ENCODE data around the gene USP4. TPM values are rescaled to one million over a fixed set of nuclear protein-coding genes. Genes with fewer than 3 reads are reported as not detected.
A peak's percentile ranks its signal among the peaks of the same experiment; 100 is the strongest.

USP4 gene
- total RNA-seq, 2 donors from 2014 or later, result 49.0 to 54.6 TPM

DNA sequence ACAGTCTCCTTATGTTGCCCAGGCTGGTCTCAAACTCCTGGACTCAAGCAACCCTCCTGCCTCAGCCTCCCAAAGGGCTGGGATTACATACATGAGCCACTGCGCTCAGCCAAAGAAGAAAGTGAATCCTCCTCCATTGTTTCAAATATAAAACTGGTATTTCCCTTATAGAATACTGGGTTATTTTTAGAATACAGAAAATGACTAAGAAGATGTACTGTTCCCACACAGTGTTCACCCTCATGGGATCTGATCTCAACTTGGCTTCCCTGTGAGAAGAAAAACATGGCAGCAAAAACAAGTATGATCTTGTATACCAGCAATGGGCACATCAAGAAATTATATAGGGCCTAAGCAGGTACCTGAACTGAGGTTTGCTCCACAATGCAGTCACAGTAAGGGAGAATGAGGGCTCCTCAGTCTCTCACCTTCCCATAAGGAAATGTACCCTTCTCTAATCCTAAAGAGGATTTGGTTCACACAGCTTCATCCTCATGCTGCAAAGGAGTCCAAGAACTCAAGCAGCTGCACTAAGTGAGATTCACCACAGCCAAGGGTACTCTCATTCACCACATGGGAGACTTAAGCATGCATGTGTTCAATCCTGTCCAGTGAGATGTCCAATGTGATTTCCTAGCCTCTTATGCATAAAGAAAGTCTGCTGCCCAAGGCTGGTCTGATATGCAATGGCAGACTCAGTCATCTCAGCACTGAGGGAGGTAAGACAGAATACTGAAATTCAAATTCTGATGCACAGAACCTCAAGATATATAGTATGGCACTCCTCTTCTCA lies 25.8 kb downstream of the USP4 start:
- intact Hi-C loops (cut with DNase I), result no loop called here
- no peak for DNase-seq (ENCODE audit: low spot score)

DNA sequence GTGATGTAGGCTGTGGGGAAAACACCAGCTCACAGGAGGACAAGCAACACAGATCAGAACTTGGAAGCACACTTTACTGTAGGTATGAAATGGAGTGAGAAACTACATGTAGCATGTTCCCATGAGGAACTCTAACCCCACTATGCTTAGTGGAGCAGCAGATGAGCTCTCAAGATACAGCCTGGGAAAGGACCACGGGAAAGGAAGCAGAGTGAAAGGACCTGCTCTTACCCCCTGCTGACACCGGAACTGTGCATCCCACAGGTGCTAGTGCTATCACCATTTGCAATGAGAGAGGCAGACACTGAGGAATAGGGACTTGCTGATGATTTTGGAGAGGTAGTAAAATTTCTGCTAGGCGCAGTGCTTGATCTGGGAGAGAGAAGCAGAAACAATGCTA lies 28.6 kb downstream of the USP4 start:
- intact Hi-C loops (cut with DNase I), result no loop called here

DNA sequence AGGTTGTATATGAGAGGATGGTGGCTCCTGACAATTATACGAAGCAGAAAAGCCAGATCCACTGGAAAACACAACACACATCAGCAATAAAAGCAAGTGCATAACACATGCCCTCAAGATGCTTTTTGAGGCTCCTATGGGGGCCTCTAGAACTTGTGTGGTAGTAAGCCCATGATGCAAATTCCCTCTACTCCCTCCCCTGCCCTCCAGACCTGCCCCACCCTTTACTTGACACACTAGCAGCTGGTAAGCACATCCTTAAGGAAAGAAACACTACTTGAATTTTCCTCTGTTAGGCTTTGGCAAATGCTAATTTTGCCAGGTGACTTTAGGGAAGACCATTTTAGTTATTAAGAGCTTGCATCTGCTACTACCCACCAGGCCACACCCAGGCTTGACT lies 29.2 kb downstream of the USP4 start:
- intact Hi-C loops (cut with DNase I), result no loop called here
- no peak for DNase-seq (ENCODE audit: low spot score)

More for the DNA sequence above, 28.6 kb downstream of the USP4 start:
- no peak for DNase-seq (ENCODE audit: low spot score)

DNA sequence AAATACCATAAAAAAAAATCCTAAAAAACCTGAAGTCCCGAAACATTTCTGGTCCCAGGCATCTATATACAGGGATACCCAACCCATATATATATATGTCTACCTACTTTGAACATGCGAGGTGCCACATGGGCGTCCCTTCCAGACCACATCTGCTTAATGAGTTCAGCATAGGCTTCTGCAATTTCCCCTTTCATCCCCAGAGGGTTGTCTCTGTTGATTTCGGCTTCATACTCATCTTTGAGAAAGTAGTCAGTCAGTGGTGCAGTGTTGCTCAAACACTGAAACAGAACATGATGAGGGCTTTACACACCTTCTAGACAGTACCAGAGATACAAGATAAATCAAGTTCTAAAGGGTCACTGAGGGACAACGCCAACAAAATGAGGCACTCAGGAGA lies 34.2 kb downstream of the USP4 start:
- intact Hi-C loops (cut with DNase I), result no loop called here
- DNase-seq (ENCODE audit: low spot score), result no peak

- intact Hi-C loops (cut with DNase I), result no loop called here
- no peak for DNase-seq (ENCODE audit: low spot score)
Observed at GRCh38 chr3:49302613-49303012, 37.2 kb downstream of the USP4 start.

- intact Hi-C loops (cut with DNase I), result no loop called here
- no peak for DNase-seq (ENCODE audit: low spot score)
Observed at GRCh38 chr3:49300595-49300994, 39.3 kb downstream of the USP4 start.

DNA sequence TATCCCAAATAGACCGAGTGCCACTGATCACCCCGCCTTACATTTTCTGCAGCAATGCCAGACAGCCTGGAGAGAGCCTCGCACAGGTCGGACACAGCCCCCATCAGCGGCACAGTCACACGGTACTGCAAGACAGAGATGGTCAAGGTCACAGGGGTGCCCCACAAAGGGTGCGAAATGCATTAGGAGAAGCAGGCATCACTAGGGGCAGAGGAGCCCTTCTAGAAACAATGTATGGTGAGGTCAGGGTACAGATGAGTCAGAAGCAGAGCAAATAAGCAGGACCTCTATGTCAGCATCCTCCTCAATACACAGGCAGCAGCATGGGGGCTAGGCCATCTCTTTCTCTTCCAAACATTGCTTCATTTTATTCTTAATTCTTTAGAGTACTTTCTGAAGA lies 41.3 kb downstream of the USP4 start:
- DNase-seq (ENCODE audit: low spot score), result no peak
- intact Hi-C loops (cut with DNase I), result no loop called here

DNA sequence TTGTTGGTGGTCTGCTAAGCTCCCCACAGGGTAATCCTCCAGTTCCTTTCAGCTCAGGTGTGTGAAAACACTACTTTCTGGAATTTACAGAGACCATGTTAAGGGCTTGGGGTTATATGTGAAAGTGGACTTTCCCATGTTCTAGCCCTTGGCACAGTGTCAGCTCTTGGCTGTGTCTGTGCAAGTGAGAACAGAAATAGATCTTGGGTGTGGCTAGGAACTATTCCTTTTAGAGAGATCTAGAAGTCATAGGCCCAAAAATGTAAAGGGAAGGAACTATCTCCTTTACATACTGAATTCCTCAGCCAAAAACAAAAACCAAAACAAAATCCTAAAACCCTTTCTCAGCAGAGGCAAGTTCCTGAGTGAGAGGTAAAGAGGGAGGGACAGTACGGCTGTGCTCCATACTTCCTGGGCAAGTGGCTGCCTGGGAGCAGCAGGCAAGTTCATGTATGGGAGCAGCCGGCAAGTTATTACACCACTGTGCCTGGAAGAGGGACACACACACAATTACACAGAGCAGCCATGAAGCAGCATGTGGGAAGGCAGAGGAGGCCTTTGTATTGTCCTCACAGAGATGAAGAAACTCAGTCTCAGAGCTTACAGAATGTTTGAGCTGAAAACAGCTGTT lies 43.0 kb downstream of the USP4 start:
- DNase-seq (ENCODE audit: low spot score), result peak; percentile 85

GRCh38 chr3:49295489-49296058 lies 44.3 kb downstream of the USP4 start:
- no peak for DNase-seq (ENCODE audit: low spot score)
- intact Hi-C loops (cut with DNase I), result no loop called here

More for the DNA sequence above, 43.0 kb downstream of the USP4 start:
- intact Hi-C loops (cut with DNase I), result no loop called here

GRCh38 chr3:49294343-49294742 lies 45.5 kb downstream of the USP4 start:
- intact Hi-C loops (cut with DNase I), result no loop called here
- DNase-seq (ENCODE audit: low spot score), result no peak

- no peak for DNase-seq (ENCODE audit: low spot score)
- intact Hi-C loops (cut with DNase I), result no loop called here
Observed at GRCh38 chr3:49283997-49284396, 55.9 kb downstream of the USP4 start.

DNA sequence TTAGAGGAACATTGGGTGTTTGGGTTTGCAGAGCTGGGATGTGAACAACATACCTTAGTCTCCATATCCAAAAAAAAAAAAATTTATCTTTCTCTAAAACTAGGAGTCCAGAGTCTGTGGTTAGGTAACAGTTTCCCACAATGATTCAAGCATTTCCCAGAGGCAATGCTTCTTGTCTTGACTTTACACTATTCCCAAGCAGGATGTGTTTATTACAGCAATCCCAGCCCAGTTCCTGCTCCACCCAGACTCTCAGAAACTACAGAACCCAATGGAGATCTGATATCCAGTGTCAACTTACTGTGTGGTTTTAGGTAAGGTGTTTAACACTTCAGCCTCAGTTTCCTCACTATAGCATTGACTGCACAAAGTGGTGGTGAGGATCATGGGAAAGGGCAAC lies 60.5 kb downstream of the USP4 start:
- intact Hi-C loops (cut with DNase I), result no loop called here
- no peak for DNase-seq (ENCODE audit: low spot score)

GRCh38 chr3:49278548-49278947 lies 61.3 kb downstream of the USP4 start:
- intact Hi-C loops (cut with DNase I), result no loop called here
- DNase-seq (ENCODE audit: low spot score), result no peak

DNA sequence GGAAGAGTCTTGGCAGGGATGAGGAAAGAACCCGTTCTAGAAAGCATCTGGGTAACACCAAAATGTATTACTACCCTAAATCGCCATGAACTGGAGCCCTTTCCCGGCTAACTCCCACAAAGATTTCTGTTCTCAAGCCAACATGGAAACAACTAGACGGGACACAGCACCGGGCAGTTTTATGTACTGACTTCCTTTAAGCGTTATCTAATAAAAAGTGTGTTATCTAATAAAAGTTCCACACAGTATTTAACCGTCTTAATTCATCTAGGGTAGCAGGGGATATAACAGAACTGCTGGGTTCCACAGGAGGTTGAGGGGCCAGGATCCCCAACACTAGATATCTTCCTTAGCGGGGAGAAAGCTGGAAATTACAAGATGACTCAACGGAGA lies 62.5 kb downstream of the USP4 start:
- intact Hi-C loops (cut with DNase I), result no loop called here
- DNase-seq (ENCODE audit: low spot score), result no peak

DNA sequence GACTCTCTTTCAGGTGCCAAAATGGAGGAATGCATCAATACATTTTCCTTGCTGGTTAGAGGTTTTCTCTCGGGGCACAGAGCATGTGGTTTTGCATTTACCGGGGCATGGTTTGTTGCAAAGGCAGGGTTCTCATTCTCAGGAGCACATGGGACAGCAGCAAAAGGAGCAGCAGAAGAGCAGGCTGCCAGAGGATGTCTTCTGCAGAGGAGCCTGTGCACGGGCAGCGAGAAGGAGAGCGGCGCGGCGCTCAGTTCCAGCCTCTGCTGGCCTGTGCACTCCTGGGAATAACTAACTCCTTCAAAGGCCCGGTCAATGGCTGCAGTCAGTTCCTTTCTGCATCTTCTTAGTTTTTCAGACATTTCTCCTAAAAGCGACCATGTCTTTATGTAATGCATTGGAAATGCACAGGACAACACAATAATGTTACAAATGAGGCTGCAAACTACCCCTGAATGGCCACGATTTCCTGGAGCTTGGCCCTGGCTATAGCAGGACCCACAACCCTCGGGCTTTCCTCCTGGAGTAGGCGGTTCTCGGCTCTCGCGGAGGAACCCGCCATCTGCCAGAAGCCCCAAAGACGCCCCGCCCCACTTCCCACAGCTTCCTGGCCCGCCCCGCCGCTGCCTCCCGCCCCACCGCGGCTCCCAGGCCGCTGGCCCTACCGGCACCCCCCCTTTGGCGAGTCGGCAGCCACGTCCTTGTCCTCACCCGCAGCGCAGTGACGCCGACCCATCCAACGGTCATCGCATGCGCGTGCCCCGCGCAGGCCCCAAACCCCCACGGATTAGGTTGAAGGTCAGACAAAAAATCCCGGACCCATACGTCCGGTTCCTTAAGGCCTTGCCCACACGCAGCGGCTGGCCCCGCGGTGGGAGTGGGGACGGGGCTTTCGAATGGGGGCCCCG lies 63.1 kb downstream of the USP4 start, which contains the start of gene C3orf62:
Gene C3orf62 (minus strand): TSS at position 758 of the 908 bp plus-strand sequence. CDS start 360 bp downstream, at position 398.
- peak; percentile 97 for DNase-seq (ENCODE audit: low spot score)
- intact Hi-C loops (cut with DNase I), result no loop called here

DNA sequence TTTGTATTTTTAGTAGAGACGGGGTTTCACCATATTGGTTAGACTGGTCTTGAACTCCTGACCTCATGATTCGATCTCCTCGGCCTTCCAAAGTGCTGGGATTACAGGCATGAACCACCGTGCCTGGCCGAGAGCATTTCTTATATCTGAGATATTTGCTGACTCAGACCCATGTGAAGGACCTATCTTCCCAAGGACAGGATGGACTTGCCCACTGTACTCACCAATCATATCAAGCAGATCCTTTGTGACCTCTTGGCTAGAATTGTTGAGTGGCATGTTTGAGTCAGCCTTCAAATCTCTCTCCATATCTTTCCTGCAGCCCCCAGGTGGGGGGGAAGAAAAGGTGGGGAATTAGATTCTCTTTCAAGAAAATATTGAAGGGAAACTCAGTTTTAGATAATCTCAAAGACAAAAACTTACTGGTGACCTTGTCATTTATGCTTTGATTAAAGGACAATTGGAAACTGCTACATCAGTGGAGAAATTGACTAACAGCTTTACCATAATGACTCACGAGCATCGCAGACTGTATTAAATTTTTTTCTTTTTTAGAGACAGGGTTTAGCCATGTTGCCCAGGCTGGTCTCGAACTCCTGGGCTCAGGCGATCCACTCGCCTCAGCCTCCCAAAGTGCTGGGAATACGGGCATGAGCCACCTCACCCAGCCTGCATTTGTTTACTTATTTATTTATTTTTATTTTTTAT lies 65.9 kb downstream of the USP4 start:
- DNase-seq (ENCODE audit: low spot score), result no peak
- intact Hi-C loops (cut with DNase I), result no loop called here

- intact Hi-C loops (cut with DNase I), result no loop called here
- DNase-seq (ENCODE audit: low spot score), result no peak
Observed at GRCh38 chr3:49271047-49271446, 68.8 kb downstream of the USP4 start.

DNA sequence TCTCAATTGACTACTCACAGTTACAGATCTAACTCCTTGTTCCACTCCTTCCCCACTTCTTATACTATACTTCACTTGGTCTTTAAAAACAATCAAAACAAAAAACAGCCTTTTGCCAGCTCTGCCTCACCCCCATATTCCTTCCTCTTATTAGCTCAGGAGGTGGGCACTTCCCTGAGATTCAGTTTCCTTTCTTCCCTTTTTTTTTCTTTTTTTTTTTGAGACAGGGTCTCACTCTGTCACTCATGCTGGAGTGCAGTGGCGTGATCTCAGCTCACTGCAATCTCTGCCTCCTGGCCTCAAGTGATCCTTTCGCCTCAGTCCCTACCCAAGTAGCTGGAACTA lies 69.7 kb downstream of the USP4 start:
- DNase-seq (ENCODE audit: low spot score), result no peak
- intact Hi-C loops (cut with DNase I), result no loop called here
